IMR-90 (cell line): ENCODE results near the gene CCNL2. TPM values are rescaled to one million over a fixed set of nuclear protein-coding genes. Genes with fewer than 3 reads are reported as not detected.
A peak's percentile ranks its signal among the peaks of the same experiment; 100 is the strongest.

ENCODE experiments used
- ATAC-seq: fragments of 200-7000 bp; cut with Tn5 transposase; 2 replicates; pipeline ENCODE4 v1.9.1; 2020; ENCODE audit warnings: low read depth, mild to moderate bottlenecking, moderate library complexity
- BruUV-seq: library from RNA; stranded (reverse); fragments of 400-500 nt; replicated peaks from 2 replicates; lab custom pipeline; 2021; lab: Mats Ljungman, UMichigan
- CTCF ChIA-PET: fragments of 300-600 bp; formaldehyde crosslinking; extraction: SDS; loops from one replicate; lab custom pipeline; 2021; ENCODE audit warnings: antibody characterized with exemption; lab: Yijun Ruan, JAX
- POLR2A ChIA-PET: fragments of 300-600 bp; sonication (Branson Sonifier 250); formaldehyde crosslinking; loops from one replicate; lab custom pipeline; 2022; ENCODE audit warnings: antibody characterized with exemption; ENCODE audit not compliant: unreplicated experiment; lab: Charles Lee
- DNase-seq: peaks from one replicate; pipeline ENCODE4 v3.0.0; 2013
- H2AFZ ChIP-seq: replicated peaks from 2 replicates; pipeline ENCODE3; 2013; ENCODE audit warnings: low read length, mild to moderate bottlenecking; ENCODE audit not compliant: poor library complexity
- H2AK5ac ChIP-seq: 2 replicates; pipeline ENCODE4 v1.6.1; 2013; ENCODE audit warnings: low read depth, low read length, inconsistent platforms
- H2AK9ac ChIP-seq: replicated peaks from 2 replicates; pipeline ENCODE3; 2013; ENCODE audit warnings: mild to moderate bottlenecking, low read depth, low read length, moderate library complexity; ENCODE audit not compliant: poor library complexity
- H2BK120ac ChIP-seq: 2 replicates; pipeline ENCODE4 v1.6.1; 2013; ENCODE audit warnings: low read depth, low read length, inconsistent platforms
- H2BK15ac ChIP-seq: 3 replicates; pipeline ENCODE4 v1.6.1; 2013; ENCODE audit warnings: low read depth, low read length, inconsistent platforms
- H2BK20ac ChIP-seq: 2 replicates; pipeline ENCODE4 v1.6.1; 2013; ENCODE audit warnings: low read depth, mild to moderate bottlenecking, inconsistent platforms, low read length, moderate library complexity
- H2BK5ac ChIP-seq: 2 replicates; pipeline ENCODE4 v1.6.1; 2013; ENCODE audit warnings: mild to moderate bottlenecking, low read depth, low read length, inconsistent platforms; ENCODE audit not compliant: poor library complexity, severe bottlenecking
- H3K14ac ChIP-seq: replicated peaks from 2 replicates; pipeline ENCODE4 v1.6.1; 2013; ENCODE audit warnings: low read depth, low read length, inconsistent platforms
- H3K18ac ChIP-seq: 2 replicates; pipeline ENCODE4 v1.6.1; 2013; ENCODE audit warnings: low read depth, low read length, control low read depth
- H3K23ac ChIP-seq: 2 replicates; pipeline ENCODE4 v1.6.1; 2013; ENCODE audit warnings: low read depth, low read length, inconsistent platforms
- H3K27ac ChIP-seq: 2 replicates; pipeline ENCODE4 v1.5.1; 2013; ENCODE audit warnings: mild to moderate bottlenecking, control low read depth, low read length; ENCODE audit not compliant: insufficient read depth
- H3K27me3 ChIP-seq: 2 replicates; pipeline ENCODE4 v1.6.1; 2013; ENCODE audit warnings: low read length; ENCODE audit not compliant: control insufficient read depth, insufficient read depth
- H3K36me3 ChIP-seq: 2 replicates; pipeline ENCODE4 v1.6.1; 2013; ENCODE audit warnings: low read length, mixed read lengths; ENCODE audit not compliant: control insufficient read depth, insufficient read depth
- H3K4ac ChIP-seq: 2 replicates; pipeline ENCODE4 v1.6.1; 2013; ENCODE audit warnings: low read depth, low read length, inconsistent platforms
- H3K4me1 ChIP-seq: 2 replicates; pipeline ENCODE4 v1.6.1; 2013; ENCODE audit warnings: low read length, mixed read lengths; ENCODE audit not compliant: control insufficient read depth, insufficient read depth
- H3K4me2 ChIP-seq: 2 replicates; pipeline ENCODE4 v1.6.1; 2013; ENCODE audit warnings: low read depth, mild to moderate bottlenecking, control low read depth, low read length, moderate library complexity
- H3K4me3 ChIP-seq: 2 replicates; pipeline ENCODE4 v1.5.1; 2013; ENCODE audit warnings: low read depth, mild to moderate bottlenecking, control low read depth, low read length, moderate library complexity; ENCODE audit not compliant: insufficient read depth
- H3K56ac ChIP-seq: 2 replicates; pipeline ENCODE4 v1.6.1; 2013; ENCODE audit warnings: low read length, inconsistent platforms; ENCODE audit not compliant: insufficient read depth; ENCODE audit errors: extremely low read depth
- H3K79me1 ChIP-seq, 2 experiments: 2 replicates each; pipeline ENCODE4 v1.6.1; 2013; ENCODE audit warnings: low read length in 2 of 2, inconsistent platforms in 1 of 2, low read depth in 1 of 2
- H3K9ac ChIP-seq: 2 replicates; pipeline ENCODE4 v1.6.1; 2013; ENCODE audit warnings: low read depth, low read length, control low read depth
- H3K9me1 ChIP-seq: 2 replicates; pipeline ENCODE4 v1.6.1; 2013; ENCODE audit warnings: low read length, inconsistent platforms; ENCODE audit not compliant: insufficient read depth
- H3K9me3 ChIP-seq: 2 replicates; pipeline ENCODE4 v1.6.1; 2013; ENCODE audit warnings: low read length; ENCODE audit not compliant: control insufficient read depth, insufficient read depth
- H4K20me1 ChIP-seq: 2 replicates; pipeline ENCODE4 v1.6.1; 2013; ENCODE audit warnings: low read length, inconsistent platforms; ENCODE audit not compliant: insufficient read depth
- H4K5ac ChIP-seq: 2 replicates; pipeline ENCODE4 v1.6.1; 2013; ENCODE audit warnings: mild to moderate bottlenecking, low read depth, low read length, control low read depth
- H4K8ac ChIP-seq, 2 experiments: 2 replicates each; pipeline ENCODE4 v1.6.1; 2013; ENCODE audit warnings: low read depth in 2 of 2, low read length in 2 of 2, control low read depth in 1 of 2, inconsistent platforms in 1 of 2
- H4K91ac ChIP-seq: 2 replicates; pipeline ENCODE4 v1.6.1; 2013; ENCODE audit warnings: low read depth, low read length, inconsistent platforms; ENCODE audit not compliant: insufficient read depth
- BHLHE40 ChIP-seq: fragments of 150-350 bp; IDR thresholded peaks from 2 replicates; pipeline ENCODE4 v1.6.1; 2016; ENCODE audit warnings: mild to moderate bottlenecking, low read depth, low read length
- CEBPB ChIP-seq: IDR thresholded peaks from 2 replicates; pipeline ENCODE4 v1.6.1; 2012; ENCODE audit warnings: low read depth, low read length, improper control_type of control experiment
- CHD1 ChIP-seq: IDR thresholded peaks from 2 replicates; pipeline ENCODE4 v1.6.1; 2012; ENCODE audit warnings: low read depth, low read length, improper control_type of control experiment
- FOS ChIP-seq: fragments of 150-350 bp; IDR thresholded peaks from 2 replicates; pipeline ENCODE4 v1.6.1; 2016; ENCODE audit warnings: low read depth, low read length
- MAFK ChIP-seq: IDR thresholded peaks from 2 replicates; pipeline ENCODE4 v1.6.1; 2012; ENCODE audit warnings: low read depth, low read length, improper control_type of control experiment
- MAZ ChIP-seq: IDR thresholded peaks from 2 replicates; pipeline ENCODE4 v1.6.1; 2012; ENCODE audit warnings: low read depth, mild to moderate bottlenecking, low read length, improper control_type of control experiment, moderate library complexity, borderline replicate concordance
- MXI1 ChIP-seq: IDR thresholded peaks from 2 replicates; pipeline ENCODE4 v1.6.1; 2012; ENCODE audit warnings: low read depth, mild to moderate bottlenecking, low read length, moderate library complexity, borderline replicate concordance
- NFE2L2 ChIP-seq: fragments of 150-350 bp; IDR thresholded peaks from 2 replicates; pipeline ENCODE4 v1.6.1; 2016; ENCODE audit warnings: low read depth, mild to moderate bottlenecking, low read length
- POLR2A ChIP-seq: IDR thresholded peaks from 2 replicates; pipeline ENCODE4 v1.6.1; 2012; ENCODE audit warnings: mild to moderate bottlenecking, low read depth, low read length
- RAD21 ChIP-seq: IDR thresholded peaks from 2 replicates; pipeline ENCODE4 v1.6.1; 2012; ENCODE audit warnings: low read length, improper control_type of control experiment
- RCOR1 ChIP-seq: IDR thresholded peaks from 2 replicates; pipeline ENCODE4 v1.6.1; 2012; ENCODE audit warnings: mild to moderate bottlenecking, low read length, improper control_type of control experiment; ENCODE audit not compliant: insufficient replicate concordance
- SMC3 ChIP-seq: fragments of 150-350 bp; IDR thresholded peaks from 2 replicates; pipeline ENCODE4 v1.6.1; 2016; ENCODE audit warnings: low read depth, mild to moderate bottlenecking, antibody characterized with exemption, low read length, moderate library complexity
- WGBS, 2 experiments: methylation state at CpG; one replicate each; pipeline versions ENCODE4 v1.1.5 to v1.1.7; 2013; ENCODE audit warnings: missing lambda C conversion rate in 2 of 2; ENCODE audit not compliant: insufficient read length in 1 of 2; ENCODE audit errors: extremely low coverage in 2 of 2; 5-methylcytosine and 5-hydroxymethylcytosine counted together
- dilution Hi-C: fragments of 300-500 bp; cut with HindIII; formaldehyde crosslinking; loops from one replicate; pipeline ENCODE4 v1.14.3; 2018; ENCODE audit warnings: low sequenced_read_pairs; ENCODE audit not compliant: unreplicated experiment
- in situ Hi-C: fragments of 300-500 bp; cut with MboI; formaldehyde crosslinking; loops from 3 replicates; pipeline ENCODE4 v1.14.3; 2019; ENCODE audit warnings: low sequenced_read_pairs, inconsistent platforms, mixed read lengths
- intact Hi-C: fragments of 100-400 bp; cut with micrococcal nuclease; formaldehyde crosslinking; loops from 2 replicates; pipeline ENCODE4 v1.10.0; 2022
- polyA plus RNA-seq, 3 experiments: library from polyadenylated mRNA; depleted of rRNA; stranded (reverse); fragments of >200 nt; gene quantifications; 2 replicates each; pipeline ENCODE4 v1.2.3, GENCODE V29; 2012; ENCODE audit warnings: low replicate concordance in 1 of 3
- total RNA-seq: library from RNA; depleted of rRNA; stranded (reverse); fragments of >200 nt; gene quantifications from 2 replicates; pipeline ENCODE4 v1.2.3, GENCODE V29; 2012
- TF ChIP-seq, protein P1 (sequence below): conservative IDR thresholded peaks from 2 replicates; pipeline ENCODE4 v1.5.1; 2012; ENCODE audit warnings: mild to moderate bottlenecking, low read depth, low read length, improper control_type of control experiment

Gene CCNL2
- total and polyA plus RNA-seq, 2 of the 4 experiments (the other 2 are of a cell fraction), result 53.9 to 239 TPM

DNA sequence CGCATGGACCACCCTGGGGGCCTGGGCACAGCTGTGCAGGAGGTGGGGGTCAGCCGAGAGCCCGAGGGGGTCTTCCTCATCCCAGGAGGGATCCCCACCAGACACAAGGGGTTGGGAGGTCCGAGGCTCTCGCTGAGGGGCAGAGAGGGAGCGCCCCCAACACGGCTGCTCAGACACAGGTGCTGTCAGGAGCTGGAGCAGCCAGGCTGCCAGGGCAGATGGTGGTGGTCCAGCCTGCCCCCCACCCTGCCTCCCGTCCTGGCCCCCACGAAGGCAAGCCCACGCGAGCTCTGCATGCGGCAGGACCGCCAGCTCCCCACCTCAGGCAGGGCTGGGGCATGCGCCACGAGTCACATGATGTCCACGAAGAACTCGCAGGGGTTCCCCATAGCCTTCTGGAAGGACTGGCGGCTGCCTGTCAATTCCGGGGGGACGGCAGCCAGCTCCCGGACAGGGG is 63.3 kb downstream of the CCNL2 start:
- WGBS, 2 experiments, result 100% methylated on average over 2 of the region's 21 CpGs; no CpG with 5 or more reads in 1 of the 2 experiments
- POLR2A ChIA-PET, result no interaction called here

More for the DNA sequence above, 63.3 kb downstream of the CCNL2 start:
- TF ChIP-seq BHLHE40, result no peak
- no peak for TF ChIP-seq NFE2L2
- no peak for TF ChIP-seq CEBPB
- no peak for TF ChIP-seq MXI1
- TF ChIP-seq FOS, result no peak
- TF ChIP-seq SMC3, result no peak
- TF ChIP-seq RAD21, result no peak
- TF ChIP-seq, protein P1, sequence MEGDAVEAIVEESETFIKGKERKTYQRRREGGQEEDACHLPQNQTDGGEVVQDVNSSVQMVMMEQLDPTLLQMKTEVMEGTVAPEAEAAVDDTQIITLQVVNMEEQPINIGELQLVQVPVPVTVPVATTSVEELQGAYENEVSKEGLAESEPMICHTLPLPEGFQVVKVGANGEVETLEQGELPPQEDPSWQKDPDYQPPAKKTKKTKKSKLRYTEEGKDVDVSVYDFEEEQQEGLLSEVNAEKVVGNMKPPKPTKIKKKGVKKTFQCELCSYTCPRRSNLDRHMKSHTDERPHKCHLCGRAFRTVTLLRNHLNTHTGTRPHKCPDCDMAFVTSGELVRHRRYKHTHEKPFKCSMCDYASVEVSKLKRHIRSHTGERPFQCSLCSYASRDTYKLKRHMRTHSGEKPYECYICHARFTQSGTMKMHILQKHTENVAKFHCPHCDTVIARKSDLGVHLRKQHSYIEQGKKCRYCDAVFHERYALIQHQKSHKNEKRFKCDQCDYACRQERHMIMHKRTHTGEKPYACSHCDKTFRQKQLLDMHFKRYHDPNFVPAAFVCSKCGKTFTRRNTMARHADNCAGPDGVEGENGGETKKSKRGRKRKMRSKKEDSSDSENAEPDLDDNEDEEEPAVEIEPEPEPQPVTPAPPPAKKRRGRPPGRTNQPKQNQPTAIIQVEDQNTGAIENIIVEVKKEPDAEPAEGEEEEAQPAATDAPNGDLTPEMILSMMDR, result no peak
- TF ChIP-seq RCOR1, result no peak
- no peak for TF ChIP-seq CHD1
- no peak for TF ChIP-seq MAFK
- no peak for TF ChIP-seq MAZ
- TF ChIP-seq POLR2A, result no peak
- Histone ChIP-seq H3K27me3 (no peaks in the 10 kb centered on the region), H3K4ac (no peak overlapping the region), H4K91ac (no peak overlapping the region), H3K4me3 (no peak overlapping the region), H3K18ac (no peak overlapping the region), H2BK15ac (no peak overlapping the region), H3K9ac (no peak overlapping the region), H3K79me1 (peaks cover 4 to 9% of the 10 kb centered on the region in 2 experiments), H3K9me1 (peaks cover 4% of the 10 kb centered on the region), H3K4me1 (no peaks in the 10 kb centered on the region), H3K14ac (no peak overlapping the region), H2BK5ac (no peak overlapping the region), H3K36me3 (peaks cover 40% of the 10 kb centered on the region), H2AK9ac (no peak overlapping the region), H2BK120ac (no peak overlapping the region), H3K56ac (no peak overlapping the region), H4K20me1 (peaks cover 7% of the 10 kb centered on the region), H2BK20ac (no peak overlapping the region), H2AK5ac (no peak overlapping the region), H4K5ac (no peak overlapping the region), H3K27ac (no peak overlapping the region), H3K23ac (no peak overlapping the region), H3K4me2 (no peak overlapping the region), H2AFZ (no peak overlapping the region), H4K8ac (no peak overlapping the region), H3K9me3 (no peaks in the 10 kb centered on the region)
- CTCF ChIA-PET, result no interaction called here
- BruUV-seq, result TSS peak; percentile 64
- dilution Hi-C loops (no loop called here), intact Hi-C loops (no loop called here), in situ Hi-C loops (no loop called here)
- DNase-seq (no peak), ATAC-seq (no peak)
